H1 (cell line): ENCODE results near the gene PFKFB3. TPM values are rescaled to one million over a fixed set of nuclear protein-coding genes. Genes with fewer than 3 reads are reported as not detected.

Experiments used
- CTCF ChIA-PET: fragments of 300-600 bp; sonication (Branson Sonifier 250); formaldehyde crosslinking; loops from one replicate; lab custom pipeline; 2021; ENCODE audit not compliant: partially characterized antibody; lab: Charles Lee
- POLR2A ChIA-PET: fragments of 300-600 bp; sonication (Branson Sonifier 250); formaldehyde crosslinking; loops from one replicate; lab custom pipeline; 2021; ENCODE audit warnings: inconsistent platforms; ENCODE audit not compliant: partially characterized antibody; lab: Charles Lee
- DNase-seq, 2 experiments: peaks; one replicate each; pipeline versions ENCODE4 v3.0.0 to v3.0.0-alpha.2; 2010 to 2022; ENCODE audit warnings: low spot score in 2 of 2, low read depth in 1 of 2, mixed read lengths in 1 of 2
- FAIRE-seq: peaks from 2 replicates; lab custom pipeline; 2011; peaks lifted over from hg19 to GRCh38; lab: Jason Lieb, UNC
- H2AFZ ChIP-seq: 2 replicates; pipeline ENCODE4 v1.8.1; 2012; ENCODE audit warnings: low read length, inconsistent platforms
- H2AK5ac ChIP-seq: 2 replicates; pipeline ENCODE4 v1.6.1; 2013; ENCODE audit warnings: low read depth, low read length
- H2BK120ac ChIP-seq: replicated peaks from 2 replicates; pipeline ENCODE3; 2013; ENCODE audit warnings: low read depth, low read length, inconsistent platforms
- H2BK12ac ChIP-seq: 2 replicates; pipeline ENCODE4 v1.6.1; 2013; ENCODE audit warnings: low read depth, low read length
- H2BK15ac ChIP-seq: 2 replicates; pipeline ENCODE4 v1.6.1; 2013; ENCODE audit warnings: low read length
- H2BK20ac ChIP-seq: 2 replicates; pipeline ENCODE4 v1.6.1; 2013; ENCODE audit warnings: low read length
- H2BK5ac ChIP-seq: 2 replicates; pipeline ENCODE4 v1.6.1; 2013; ENCODE audit warnings: low read depth, low read length
- H3K14ac ChIP-seq: 2 replicates; pipeline ENCODE4 v1.6.1; 2013; ENCODE audit warnings: inconsistent platforms; ENCODE audit not compliant: insufficient read length
- H3K18ac ChIP-seq: 2 replicates; pipeline ENCODE4 v1.6.1; 2013; ENCODE audit warnings: low read length; ENCODE audit errors: extremely low read depth
- H3K23ac ChIP-seq: 2 replicates; pipeline ENCODE4 v1.6.1; 2013; ENCODE audit warnings: inconsistent platforms; ENCODE audit not compliant: insufficient read length
- H3K23me2 ChIP-seq: 2 replicates; pipeline ENCODE4 v1.6.1; 2013; ENCODE audit warnings: low read depth, low read length
- H3K27ac ChIP-seq: 2 replicates; pipeline ENCODE4 v1.6.1; 2011; ENCODE audit warnings: low read depth, low read length, inconsistent platforms
- H3K27me3 ChIP-seq, 4 experiments: replicated peaks in 1 of 4; 1 replicate in 1 of 4; 2 replicates in 3 of 4; pipeline versions ENCODE4 v1.6.1 to v1.8.1; 2011 to 2013; ENCODE audit warnings: low read length in 3 of 4, mild to moderate bottlenecking in 3 of 4, inconsistent platforms in 2 of 4, mixed read lengths in 2 of 4, moderate library complexity in 1 of 4; ENCODE audit not compliant: control insufficient read depth in 3 of 4, insufficient read depth in 3 of 4; ENCODE audit errors: extremely low read depth in 1 of 4
- H3K36me3 ChIP-seq, 4 experiments: 2 replicates each; pipeline versions ENCODE4 v1.6.1 to v1.8.1; 2011 to 2013; ENCODE audit warnings: mild to moderate bottlenecking in 4 of 4, low read length in 3 of 4, moderate library complexity in 2 of 4, control low read depth in 1 of 4, inconsistent platforms in 1 of 4; ENCODE audit not compliant: insufficient read depth in 4 of 4, control insufficient read depth in 2 of 4
- H3K4ac ChIP-seq: replicated peaks from 2 replicates; pipeline ENCODE3; 2013; ENCODE audit warnings: low read length, low read depth, mixed read lengths, inconsistent platforms; ENCODE audit not compliant: insufficient read length
- H3K4me1 ChIP-seq, 4 experiments: replicated peaks in 1 of 4; 1 replicate in 1 of 4; 2 replicates in 3 of 4; pipeline versions ENCODE4 v1.6.1 to v1.8.1; 2011 to 2013; ENCODE audit warnings: low read length in 3 of 4, inconsistent platforms in 2 of 4, mixed read lengths in 1 of 4; ENCODE audit not compliant: insufficient read depth in 4 of 4, control insufficient read depth in 3 of 4
- H3K4me2 ChIP-seq, 2 experiments: 2 replicates each; pipeline versions ENCODE4 v1.6.1 to v1.8.1; 2011 to 2013; ENCODE audit warnings: low read depth in 2 of 2, low read length in 2 of 2, control low read depth in 1 of 2, inconsistent platforms in 1 of 2, mild to moderate bottlenecking in 1 of 2; ENCODE audit not compliant: insufficient read depth in 1 of 2
- H3K4me3 ChIP-seq, 4 experiments: fragments of 200-600, 300-600 bp in 1 of 4; sonication (generic), shearing (Covaris generic), sonication (Bioruptor Twin) in 1 of 4; 2 replicates each; pipeline versions ENCODE4 v1.5.1 to v1.8.1; 2011 to 2016; ENCODE audit warnings: low read length in 4 of 4, low read depth in 3 of 4, control low read depth in 2 of 4, inconsistent platforms in 2 of 4, mild to moderate bottlenecking in 2 of 4, mixed read lengths in 1 of 4, moderate library complexity in 1 of 4; ENCODE audit not compliant: insufficient read depth in 2 of 4; ENCODE audit errors: extremely low read depth in 1 of 4
- H3K56ac ChIP-seq: replicated peaks from 2 replicates; pipeline ENCODE3; 2013; ENCODE audit warnings: low read depth, mild to moderate bottlenecking, mixed read lengths, low read length, inconsistent platforms; ENCODE audit not compliant: insufficient read length
- H3K79me1 ChIP-seq: 2 replicates; pipeline ENCODE4 v1.6.1; 2013; ENCODE audit warnings: low read depth, low read length, control low read depth
- H3K79me2 ChIP-seq, 2 experiments: 2 replicates each; pipeline versions ENCODE4 v1.6.1 to v1.8.1; 2012 to 2013; ENCODE audit warnings: low read length in 2 of 2, mild to moderate bottlenecking in 2 of 2, inconsistent platforms in 1 of 2; ENCODE audit not compliant: insufficient read depth in 2 of 2, control insufficient read depth in 1 of 2
- H3K9ac ChIP-seq, 4 experiments: replicated peaks in 1 of 4; 1 replicate in 1 of 4; 2 replicates in 3 of 4; pipeline versions ENCODE4 v1.6.1 to v1.8.1; 2011 to 2013; ENCODE audit warnings: low read depth in 3 of 4, low read length in 3 of 4, control low read depth in 2 of 4, mild to moderate bottlenecking in 2 of 4, moderate library complexity in 2 of 4, inconsistent platforms in 1 of 4; ENCODE audit errors: extremely low read depth in 1 of 4
- H3K9me3 ChIP-seq, 2 experiments: 2 replicates each; pipeline versions ENCODE4 v1.6.1 to v1.8.1; 2012 to 2013; ENCODE audit warnings: mild to moderate bottlenecking in 2 of 2, moderate library complexity in 2 of 2, control low read depth in 1 of 2, inconsistent platforms in 1 of 2, low read depth in 1 of 2, low read length in 1 of 2, mixed read lengths in 1 of 2; ENCODE audit not compliant: insufficient read depth in 2 of 2
- H4K20me1 ChIP-seq, 2 experiments: replicated peaks in 1 of 2; 2 replicates each; pipeline versions ENCODE3 to v1.8.1; 2011 to 2013; ENCODE audit warnings: inconsistent platforms in 2 of 2, low read length in 2 of 2, mild to moderate bottlenecking in 1 of 2; ENCODE audit not compliant: insufficient read depth in 2 of 2, control insufficient read depth in 1 of 2
- H4K5ac ChIP-seq: 2 replicates; pipeline ENCODE4 v1.6.1; 2013; ENCODE audit warnings: low read length, low read depth, mixed read lengths, inconsistent platforms; ENCODE audit not compliant: insufficient read length
- H4K8ac ChIP-seq: 2 replicates; pipeline ENCODE4 v1.8.0; 2013; ENCODE audit warnings: mild to moderate bottlenecking, moderate library complexity, low read length, inconsistent platforms; ENCODE audit not compliant: insufficient read depth; ENCODE audit errors: extremely low read depth
- H4K91ac ChIP-seq: replicated peaks from 2 replicates; pipeline ENCODE3; 2013; ENCODE audit warnings: low read length, mixed read lengths, inconsistent platforms; ENCODE audit not compliant: insufficient read length
- CBX8 ChIP-seq: fragments of 300-800, 300-1000 bp; sonication (generic); IDR thresholded peaks from 2 replicates; pipeline ENCODE4 v1.7.1; 2016; ENCODE audit warnings: low read depth, low read length, borderline replicate concordance
- CTBP2 ChIP-seq: IDR thresholded peaks from 2 replicates; pipeline ENCODE4 v1.7.0; 2011; ENCODE audit warnings: borderline replicate concordance, mild to moderate bottlenecking, moderate library complexity, mixed read lengths, low read length; ENCODE audit not compliant: insufficient read depth, insufficient read length
- EZH2 ChIP-seq: fragments of 200-600 bp; sonication (generic); IDR thresholded peaks from 2 replicates; pipeline ENCODE4 v1.7.1; 2012; ENCODE audit warnings: low read depth, mild to moderate bottlenecking, moderate library complexity, low read length, inconsistent platforms; ENCODE audit not compliant: severe bottlenecking
- GABPA ChIP-seq: IDR thresholded peaks from 2 replicates; pipeline ENCODE4 v1.6.1; 2011; ENCODE audit warnings: mild to moderate bottlenecking, low read length, moderate library complexity, borderline replicate concordance; ENCODE audit not compliant: insufficient read depth
- KDM5A ChIP-seq: fragments of 200-600 bp; IDR thresholded peaks from 2 replicates; pipeline ENCODE4 v1.7.1; 2012; ENCODE audit warnings: mild to moderate bottlenecking, low read length, inconsistent platforms, mixed read lengths
- NRF1 ChIP-seq: IDR thresholded peaks from 2 replicates; pipeline ENCODE4 v1.6.1; 2011; ENCODE audit warnings: mild to moderate bottlenecking, low read depth, low read length, improper control_type of control experiment
- POLR2A ChIP-seq, 2 experiments: IDR thresholded peaks; 1 replicate in 1 of 2; 2 replicates in 1 of 2; pipeline ENCODE4 v1.6.1; 2011; ENCODE audit warnings: low read depth in 2 of 2, low read length in 2 of 2, mild to moderate bottlenecking in 2 of 2; ENCODE audit errors: control extremely low read depth in 1 of 2
- RBBP5 ChIP-seq: IDR thresholded peaks from 2 replicates; pipeline ENCODE4 v1.7.1; 2012; ENCODE audit warnings: low read depth, mild to moderate bottlenecking, inconsistent platforms, low read length, moderate library complexity, borderline replicate concordance
- RXRA ChIP-seq: IDR thresholded peaks from 2 replicates; pipeline ENCODE4 v1.6.1; 2011; ENCODE audit warnings: low read depth, mild to moderate bottlenecking, low read length, moderate library complexity; ENCODE audit not compliant: insufficient read depth
- SAP30 ChIP-seq: fragments of 300-600 bp; sonication (generic); IDR thresholded peaks from 2 replicates; pipeline ENCODE4 v1.7.1; 2012; ENCODE audit warnings: low read length, moderate library complexity, mild to moderate bottlenecking, inconsistent platforms; ENCODE audit not compliant: insufficient read depth, insufficient replicate concordance
- SIRT6 ChIP-seq: IDR thresholded peaks from one replicate; pipeline ENCODE4 v1.7.1; 2012; ENCODE audit warnings: low read length, inconsistent platforms
- SP2 ChIP-seq: IDR thresholded peaks from 2 replicates; pipeline ENCODE4 v1.6.1; 2012; ENCODE audit warnings: mild to moderate bottlenecking, low read length, inconsistent platforms
- TBP ChIP-seq: IDR thresholded peaks from 2 replicates; pipeline ENCODE4 v1.6.1; 2011; ENCODE audit warnings: low read depth, low read length, improper control_type of control experiment
- ZNF274 ChIP-seq: IDR thresholded peaks from 2 replicates; pipeline ENCODE4 v1.7.0; 2012; ENCODE audit warnings: low read length, borderline replicate concordance; ENCODE audit errors: extremely low read depth
- WGBS, 2 experiments: shearing (Covaris generic) in 1 of 2; methylation state at CpG; one replicate each; pipeline versions ENCODE4 v1.1.6 to v1.1.7; 2013 to 2015; ENCODE audit warnings: low lambda C conversion rate in 2 of 2, mixed read lengths in 2 of 2, inconsistent platforms in 1 of 2, low coverage in 1 of 2, missing lambda C conversion rate in 1 of 2; ENCODE audit not compliant: insufficient replicate concordance in 2 of 2, insufficient coverage in 1 of 2, insufficient read length in 1 of 2; ENCODE audit errors: extremely low coverage in 1 of 2, missing lambda C conversion rate in 1 of 2; 5-methylcytosine and 5-hydroxymethylcytosine counted together
- polyA plus RNA-seq, 7 experiments: library from polyadenylated mRNA; depleted of rRNA in 3 of 7; stranded (reverse) in 5 of 7; unstranded in 2 of 7; fragments of >200 nt in 5 of 7; fragments of 200-250 nt in 2 of 7; gene quantifications; 1 replicate in 5 of 7; 2 replicates in 1 of 7; 4 replicates in 1 of 7; pipeline versions ENCODE4 v1.2.1 to v1.2.3, GENCODE V29; 2011 to 2013; ENCODE audit warnings: missing spikeins in 2 of 7, mixed read lengths in 2 of 7
- total RNA-seq: library from RNA; stranded (reverse); fragmentation: NEBNext Ultra II Directional; extraction: Animal tissue kit (Norgen Biotek cat#: 25700); gene quantifications from 2 replicates; pipeline ENCODE4 v1.2.1, GENCODE V29; 2021

Gene PFKFB3
- total and polyA plus RNA-seq, 2 of the 8 experiments (the other 6 are each of a cell fraction or from before 2014, with no cell fraction given), result 15.6 to 32.0 TPM

DNA sequence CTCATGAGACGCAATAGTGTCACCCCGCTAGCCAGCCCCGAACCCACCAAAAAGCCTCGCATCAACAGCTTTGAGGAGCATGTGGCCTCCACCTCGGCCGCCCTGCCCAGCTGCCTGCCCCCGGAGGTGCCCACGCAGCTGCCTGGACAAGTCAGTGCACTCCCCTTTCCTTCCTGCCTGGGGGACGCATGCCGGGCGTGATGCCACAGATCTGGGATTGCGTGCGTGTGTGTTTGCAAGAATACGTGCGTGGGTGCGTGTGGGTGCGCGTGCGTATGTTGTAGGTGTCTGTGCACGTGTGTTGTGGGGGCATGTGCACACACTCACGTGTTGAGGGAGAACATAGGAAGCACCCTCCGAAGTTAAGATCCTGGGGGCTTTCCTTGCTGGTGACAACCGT is 23.5 kb downstream of the PFKFB3 start:
- H2BK12ac ChIP-seq, result no peak overlapping the region
- no peak overlapping the region for H2BK5ac ChIP-seq
- peak overlapping the region; percentile 83; the same call in 1 of the 2 replicates for H4K8ac ChIP-seq
- H4K91ac ChIP-seq, result no peak overlapping the region
- FAIRE-seq (no peak), DNase-seq (no peak)
- no peak overlapping the region for H3K27ac ChIP-seq
- no peak overlapping the region for H2BK20ac ChIP-seq
- H3K9me3 ChIP-seq, result no peaks in the 10 kb centered on the region
- no peaks in the 10 kb centered on the region for H3K23me2 ChIP-seq
- no peaks in the 10 kb centered on the region for H3K79me2 ChIP-seq
- H2BK15ac ChIP-seq, result no peak overlapping the region
- H2AFZ ChIP-seq, result no peak overlapping the region
- H3K18ac ChIP-seq, result no peak overlapping the region
- no peak overlapping the region for H3K14ac ChIP-seq
- no peak overlapping the region for H3K4me3 ChIP-seq
- H2AK5ac ChIP-seq, result no peak overlapping the region
- H3K23ac ChIP-seq, result no peak overlapping the region
- no peaks in the 10 kb centered on the region for H3K4me1 ChIP-seq
- CTCF ChIA-PET, result no interaction called here
- TF ChIP-seq GABPA (no peak), SAP30 (no peak), RXRA (no peak), TBP (no peak), KDM5A (no peak), ZNF274 (no peak), RBBP5 (no peak), EZH2 (no peak), NRF1 (no peak), CBX8 (no peak), CTBP2 (no peak), SIRT6 (no peak), SP2 (no peak), POLR2A (IDR thresholded peaks at IDR 0.05; ENCODE audit: control extremely low read depth in 1 of 2, low read depth in 2 of 2, low read length in 2 of 2) (no peak)
- 94 to 100% methylated on average over 6 to 23 of the region's 23 CpGs for WGBS, 2 experiments
- peaks cover under 1 to 10% of the 10 kb centered on the region in 2 experiments for H4K20me1 ChIP-seq
- no peak overlapping the region for H3K56ac ChIP-seq
- peaks cover 10 to 77% (median 56%) of the 10 kb centered on the region in 4 experiments; a peak in 7 of 8 replicates for H3K36me3 ChIP-seq
- H4K5ac ChIP-seq, result no peak overlapping the region
- no peak overlapping the region for H3K4ac ChIP-seq
- POLR2A ChIA-PET, result no interaction called here
- H3K4me2 ChIP-seq, result no peak overlapping the region
- no peak overlapping the region for H2BK120ac ChIP-seq
- H3K27me3 ChIP-seq, result no peaks in the 10 kb centered on the region
- H3K9ac ChIP-seq, result no peak overlapping the region
- no peaks in the 10 kb centered on the region; the same call in 1 of the 2 replicates for H3K79me1 ChIP-seq
